Ovary (tissue), 9 donors: ENCODE measurements around the gene NR1H2. TPM values are rescaled to one million over a fixed set of nuclear protein-coding genes. Genes with fewer than 3 reads are reported as not detected.
"Not testable (repeated sequence)": the region's sequence is repeated elsewhere in the genome, so short reads cannot be mapped to it uniquely, and the experiment has no call there.

ENCODE experiments used
- DNase-seq, 5 donors: peaks; one replicate each; pipeline ENCODE4 v3.0.0-alpha.2; 2019 to 2020
- H3K27ac ChIP-seq, 2 donors: fragments of 200-600 bp; one replicate each; pipeline versions ENCODE4 v1.5.1 to v1.8.0; 2019 to 2022
- H3K27me3 ChIP-seq: fragments of 200-600 bp; one replicate; pipeline ENCODE4 v1.8.0; 2022
- H3K36me3 ChIP-seq: fragments of 200-600 bp; sonication (generic); one replicate; pipeline ENCODE4 v1.5.1; 2019
- H3K4me1 ChIP-seq: one replicate; pipeline ENCODE4 v1.8.1; 2013; ENCODE audit warnings: mild to moderate bottlenecking, moderate library complexity; ENCODE audit not compliant: insufficient read depth
- H3K4me3 ChIP-seq: fragments of 200-600 bp; sonication (generic); one replicate; pipeline ENCODE4 v1.5.1; 2017
- H3K9me3 ChIP-seq, 2 donors: fragments of 200-600 bp in 1 of 2; sonication (generic) in 1 of 2; one replicate each; pipeline versions ENCODE4 v1.5.1 to v1.8.1; 2013 to 2019; ENCODE audit warnings: mild to moderate bottlenecking in 1 of 2, moderate library complexity in 1 of 2
- CTCF ChIP-seq, 3 donors: fragments of 450-650 bp in 2 of 3; fragments of 200-600 bp in 1 of 3; IDR thresholded peaks; one replicate each; pipeline versions ENCODE4 v1.5.1 to v1.8.0; 2016 to 2022; ENCODE audit warnings: antibody characterized with exemption in 3 of 3, mild to moderate bottlenecking in 1 of 3
- EP300 ChIP-seq: sonication (generic); formaldehyde crosslinking; IDR thresholded peaks from one replicate; pipeline ENCODE4 v1.6.1; 2017; ENCODE audit warnings: antibody characterized with exemption
- POLR2A ChIP-seq: fragments of 450-650 bp; IDR thresholded peaks from one replicate; pipeline ENCODE4 v1.6.1; 2017; ENCODE audit warnings: antibody characterized with exemption, mild to moderate bottlenecking, moderate library complexity
- WGBS, 3 donors: extraction: QIAGEN DNeasy Blood & Tissue Kit in 1 of 3; methylation state at CpG; one replicate each; pipeline versions ENCODE4 v1.1.5 to v1.1.7; 2013 to 2017; 5-methylcytosine and 5-hydroxymethylcytosine counted together
- intact Hi-C, 4 donors: fragments of 100-400 bp; cut with DNase I; formaldehyde crosslinking; loops; one replicate each; pipeline versions ENCODE4 v1.11.0 to v1.15.1; 2022 to 2023
- polyA plus RNA-seq, 2 donors: library from polyadenylated mRNA; stranded (reverse); fragments of 200-250 nt in 1 of 2; fragments of 350-450 nt in 1 of 2; fragmentation: Illumina TruSeq in 1 of 2; extraction: RNeasy Lipid Tissue Mini Kit (QIAGEN cat#74804) in 1 of 2; gene quantifications; one replicate each; pipeline ENCODE4 v1.2.3, GENCODE V29; 2013 to 2014
- total RNA-seq, 7 donors: library from RNA; depleted of rRNA in 2 of 7; stranded (reverse); fragments of >200 nt in 2 of 7; fragmentation: NEBNext Ultra II Directional in 3 of 7; extraction: Animal tissue kit (Norgen Biotek cat#: 25700) in 3 of 7; gene quantifications; one replicate each; pipeline versions ENCODE4 v1.1.0 to v1.2.4, GENCODE V29; 2016 to 2023
- donor health status: DM: no; HTN: no; CAD: no; lungs with moderate emphysema.
- donor health status: DM: no; HTN: no; CAD: no.
- donor health status: Bipolar disorder and iron deficiency.
- donor health status: DM: yes; HTN: yes; CAD: no.
- donor health status: DM: no; HTN: no; CAD: no.
- donor health status: DM: yes; HTN: yes; CAD: no.

Gene NR1H2
- total and polyA plus RNA-seq, 9 donors: 11.5 to 84.2 (median 62.3) TPM

GRCh38 chr19:50328224-50328872 is 47.9 kb upstream of the NR1H2 start:
- H3K36me3 ChIP-seq: no peaks in the 10 kb centered on the region
- intact Hi-C loops: no loop called here
- DNase-seq: no peak
- WGBS, 3 donors: 1 to 3% (median 2%) methylated on average over 18 to 104 of the region's 104 CpGs
- peaks cover 0 to 5% of the 10 kb centered on the region in 2 donors for H3K9me3 ChIP-seq
- no peak overlapping the region for H3K27ac ChIP-seq
- H3K4me3 ChIP-seq: no peak overlapping the region
- TF ChIP-seq CTCF (IDR thresholded peaks at IDR 0.05) (no peak), EP300 (no peak), POLR2A (no peak)
- H3K27me3 ChIP-seq: peaks cover 2% of the 10 kb centered on the region
- peaks cover 4% of the 10 kb centered on the region for H3K4me1 ChIP-seq

- Histone ChIP-seq H3K27me3 (peaks cover 5% of the 10 kb centered on the region), H3K36me3 (no peaks in the 10 kb centered on the region), H3K27ac (no peak overlapping the region), H3K9me3 (peaks cover 0 to 5% of the 10 kb centered on the region in 2 donors), H3K4me1 (peaks cover 6% of the 10 kb centered on the region), H3K4me3 (no peak overlapping the region)
- no peak for DNase-seq
- intact Hi-C loops: no loop called here
- TF ChIP-seq EP300 (no peak), CTCF (IDR thresholded peaks at IDR 0.05) (no peak), POLR2A (no peak)
- WGBS, 3 donors: 0 to 17% (median 1%) methylated on average over 1 to 40 of the region's 40 CpGs
These were observed 47.4 kb upstream of the NR1H2 start for GRCh38 chr19:50328873-50329145.

GRCh38 chr19:50329146-50329925 is 46.9 kb upstream of the NR1H2 start, which contains the start of gene KCNC3:
Gene KCNC3 (minus strand): TSS chr19:50329377. CDS start chr19:50329082, 295 bp downstream.
- Histone ChIP-seq H3K27ac (no peak within 1 kb of the TSS), H3K27me3 (peaks cover 5% of the 10 kb centered on the region), H3K9me3 (peaks cover 0 to 5% of the 10 kb centered on the region in 2 donors), H3K36me3 (no peaks in the 10 kb centered on the region), H3K4me3 (no peak within 1 kb of the TSS), H3K4me1 (peaks cover 6% of the 10 kb centered on the region)
- TF ChIP-seq EP300 (no peak), POLR2A (no peak), CTCF (IDR thresholded peaks at IDR 0.05) (no peak)
- WGBS, 3 donors: 1 to 2% (median 2%) methylated on average over 42 to 43 of the region's 43 CpGs
- peak; percentile 75 to 90 (median 81) for DNase-seq
- intact Hi-C loops: no loop called here

DNA sequence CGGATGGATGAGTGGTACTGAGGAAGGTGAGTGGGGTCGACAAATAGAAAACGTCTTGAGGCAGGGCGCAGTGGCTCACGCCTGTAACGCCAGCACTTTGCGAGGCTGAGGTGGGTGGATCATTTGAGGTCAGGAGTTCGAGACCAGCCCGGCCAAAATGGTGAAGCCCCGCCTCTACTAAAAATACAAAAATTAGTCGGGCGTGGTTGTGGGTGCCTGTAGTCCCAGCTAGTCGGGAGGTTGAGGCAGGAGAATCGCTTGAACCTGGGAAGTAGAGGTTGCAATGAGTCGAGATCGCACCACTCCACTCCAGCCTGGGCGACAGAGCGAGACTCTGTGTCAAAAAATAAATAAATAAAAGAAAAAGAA is 46.3 kb upstream of the NR1H2 start:
- H3K27ac ChIP-seq, intact Hi-C loops, H3K27me3 ChIP-seq, DNase-seq, H3K4me3 ChIP-seq, H3K36me3 ChIP-seq, H3K9me3 ChIP-seq, H3K4me1 ChIP-seq: not testable (repeated sequence)
- WGBS, 3 donors: 11% methylated on average over 18 of the region's 18 CpGs
